Osteoblast (primary cell): Measurements from ENCODE around the gene EBPL. TPM values are rescaled to one million over a fixed set of nuclear protein-coding genes. Genes with fewer than 3 reads are reported as not detected.
A peak's percentile ranks its signal among the peaks of the same experiment; 100 is the strongest.

ENCODE experiments used
- DNase-seq: peaks from one replicate; pipeline ENCODE4 v3.0.0; 2011; ENCODE audit warnings: low spot score, mixed read lengths; ENCODE audit not compliant: insufficient read length; ENCODE audit errors: missing footprints
- H2AFZ ChIP-seq: 2 replicates; pipeline ENCODE4 v1.6.0; 2011; ENCODE audit warnings: mild to moderate bottlenecking, low read length
- H3K27ac ChIP-seq: 2 replicates; pipeline ENCODE4 v1.5.1; 2011; ENCODE audit warnings: mild to moderate bottlenecking, low read depth, low read length, moderate library complexity
- H3K27me3 ChIP-seq: 2 replicates; pipeline ENCODE4 v1.6.0; 2012; ENCODE audit warnings: mild to moderate bottlenecking, control low read depth, inconsistent platforms, low read length, moderate library complexity; ENCODE audit not compliant: insufficient read depth
- H3K36me3 ChIP-seq: 2 replicates; pipeline ENCODE4 v1.5.1; 2011; ENCODE audit warnings: mild to moderate bottlenecking, low read length, control low read depth, moderate library complexity; ENCODE audit not compliant: insufficient read depth
- H3K4me1 ChIP-seq: 2 replicates; pipeline ENCODE4 v1.5.1; 2011; ENCODE audit warnings: mild to moderate bottlenecking, low read length, control low read depth, moderate library complexity; ENCODE audit not compliant: insufficient read depth
- H3K4me2 ChIP-seq: 2 replicates; pipeline ENCODE4 v1.6.0; 2011; ENCODE audit warnings: mild to moderate bottlenecking, low read length; ENCODE audit not compliant: insufficient read depth
- H3K4me3 ChIP-seq: fragments of 200-600 bp; sonication (generic); 3 replicates; pipeline ENCODE4 v1.5.1; 2012; ENCODE audit warnings: mild to moderate bottlenecking, low read length, inconsistent platforms; ENCODE audit not compliant: insufficient read depth
- H3K79me2 ChIP-seq: 2 replicates; pipeline ENCODE4 v1.6.0; 2012; ENCODE audit warnings: mild to moderate bottlenecking, low read length, control low read depth, inconsistent platforms; ENCODE audit not compliant: insufficient read depth
- H3K9me3 ChIP-seq: 2 replicates; pipeline ENCODE4 v1.5.1; 2011; ENCODE audit warnings: low read depth, low read length, control low read depth
- H4K20me1 ChIP-seq: 2 replicates; pipeline ENCODE4 v1.6.0; 2012; ENCODE audit warnings: mild to moderate bottlenecking, low read length, control low read depth; ENCODE audit not compliant: insufficient read depth
- CTCF ChIP-seq: IDR thresholded peaks from 2 replicates; pipeline ENCODE4 v1.5.1; 2011; ENCODE audit warnings: mild to moderate bottlenecking, low read depth, low read length, moderate library complexity; ENCODE audit errors: extremely low read depth
- total RNA-seq: library from RNA; depleted of rRNA; stranded (reverse); fragments of >200 nt; gene quantifications from 2 replicates; pipeline ENCODE4 v1.2.3, GENCODE V29; 2012

Gene EBPL
- total RNA-seq, 1 donor, result 26.1 TPM

GRCh38 chr13:49654011-49654410, 37.3 kb downstream of the EBPL start:
- H4K20me1 ChIP-seq, result no peaks in the 10 kb centered on the region
- H3K4me1 ChIP-seq, result peaks cover 6% of the 10 kb centered on the region
- H3K9me3 ChIP-seq, result no peaks in the 10 kb centered on the region
- H3K4me3 ChIP-seq, result no peak overlapping the region
- H3K4me2 ChIP-seq, result no peak overlapping the region
- no peak overlapping the region for H3K27ac ChIP-seq
- no peak overlapping the region for H2AFZ ChIP-seq
- no peak for DNase-seq
- H3K27me3 ChIP-seq, result no peaks in the 10 kb centered on the region
- H3K79me2 ChIP-seq, result no peaks in the 10 kb centered on the region
- no peak for TF ChIP-seq CTCF
- peaks cover 11% of the 10 kb centered on the region for H3K36me3 ChIP-seq

- H3K36me3 ChIP-seq, result peaks cover 11% of the 10 kb centered on the region
- H2AFZ ChIP-seq, result no peak overlapping the region
- H3K27ac ChIP-seq, result no peak overlapping the region
- H3K27me3 ChIP-seq, result no peaks in the 10 kb centered on the region
- no peaks in the 10 kb centered on the region for H3K9me3 ChIP-seq
- TF ChIP-seq CTCF, result no peak
- H3K4me3 ChIP-seq, result no peak overlapping the region
- no peak for DNase-seq
- H4K20me1 ChIP-seq, result no peaks in the 10 kb centered on the region
- peaks cover 6% of the 10 kb centered on the region for H3K4me1 ChIP-seq
- no peak overlapping the region for H3K4me2 ChIP-seq
- no peaks in the 10 kb centered on the region for H3K79me2 ChIP-seq
These were observed 37.8 kb downstream of the EBPL start for GRCh38 chr13:49653478-49653877.

DNA sequence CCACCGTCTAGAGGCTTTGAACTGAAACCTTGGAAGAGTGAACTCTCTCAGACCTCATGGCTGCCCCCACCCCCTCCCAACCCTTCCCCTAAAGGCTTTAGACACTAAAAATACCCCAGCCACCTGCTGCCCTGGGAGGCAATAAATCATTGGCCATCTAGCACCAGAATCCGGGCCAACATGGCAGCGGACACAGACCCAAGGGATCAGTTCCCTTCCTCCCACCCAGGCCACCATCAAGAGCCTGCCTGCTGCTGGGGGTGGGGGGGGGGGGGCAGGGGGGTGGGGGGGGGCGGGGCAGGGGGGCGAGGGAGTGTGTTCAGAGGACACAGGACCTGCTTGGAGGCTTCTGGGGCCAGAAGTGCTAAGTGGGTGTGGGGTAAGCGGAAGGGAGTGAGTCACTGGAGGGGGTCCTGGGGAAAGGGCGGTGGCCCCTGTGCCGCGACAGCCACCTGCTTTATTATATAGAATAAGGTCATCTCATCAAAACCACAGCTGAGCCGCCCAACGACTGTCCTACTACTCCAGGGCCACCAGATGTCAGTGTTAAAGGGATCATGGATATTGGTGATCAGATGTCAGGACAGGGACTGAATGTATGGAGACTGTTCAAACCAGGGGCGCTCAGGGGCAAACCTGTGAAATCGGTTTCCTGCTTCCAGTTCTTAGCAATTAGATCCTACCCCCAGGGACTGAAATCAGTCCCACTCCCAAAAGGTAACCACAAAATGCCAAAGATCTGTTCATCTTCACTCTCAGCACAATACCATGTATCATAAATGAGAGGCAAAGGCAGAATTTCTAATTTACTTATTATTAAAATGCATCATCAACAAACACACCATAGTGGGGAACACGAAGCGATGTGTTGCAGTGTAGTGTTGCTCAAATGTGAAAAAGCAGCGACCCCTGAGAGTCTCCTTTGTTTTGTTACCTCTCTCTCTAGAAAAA, 38.7 kb downstream of the EBPL start:
- Histone ChIP-seq H3K9me3 (no peaks in the 10 kb centered on the region), H3K4me2 (no peak overlapping the region), H4K20me1 (no peaks in the 10 kb centered on the region), H3K27ac (no peak overlapping the region), H3K27me3 (no peaks in the 10 kb centered on the region), H3K79me2 (no peaks in the 10 kb centered on the region), H3K4me1 (peaks cover 6% of the 10 kb centered on the region), H3K4me3 (no peak overlapping the region), H2AFZ (no peak overlapping the region), H3K36me3 (peaks cover 5% of the 10 kb centered on the region)
- DNase-seq, result peak; percentile 88
- TF ChIP-seq CTCF, result peak; percentile 60

GRCh38 chr13:49651570-49652354, 39.5 kb downstream of the EBPL start:
- H3K79me2 ChIP-seq, result no peaks in the 10 kb centered on the region
- no peaks in the 10 kb centered on the region for H3K27me3 ChIP-seq
- H3K4me1 ChIP-seq, result peaks cover 6% of the 10 kb centered on the region
- no peak for DNase-seq
- H3K36me3 ChIP-seq, result peaks cover 3% of the 10 kb centered on the region
- H4K20me1 ChIP-seq, result no peaks in the 10 kb centered on the region
- no peak for TF ChIP-seq CTCF
- H3K9me3 ChIP-seq, result no peaks in the 10 kb centered on the region
- no peak overlapping the region for H3K4me3 ChIP-seq
- no peak overlapping the region for H2AFZ ChIP-seq
- no peak overlapping the region for H3K27ac ChIP-seq
- H3K4me2 ChIP-seq, result no peak overlapping the region
